Liver (tissue), 9 donors: ENCODE data around the gene NXN. TPM values are rescaled to one million over a fixed set of nuclear protein-coding genes. Genes with fewer than 3 reads are reported as not detected.

Experiments
- DNase-seq: peaks from one replicate; pipeline ENCODE4 v3.0.0-alpha.2; 2017; ENCODE audit warnings: low spot score
- H3K27ac ChIP-seq, 2 donors: one replicate each; pipeline ENCODE4 v1.7.0; 2013; ENCODE audit warnings: inconsistent platforms in 2 of 2, low read length in 2 of 2, control low read depth in 1 of 2, low read depth in 1 of 2, mild to moderate bottlenecking in 1 of 2
- H3K27me3 ChIP-seq, 4 donors: one replicate each; pipeline versions ENCODE4 v1.6.1 to v1.7.0; 2013; ENCODE audit warnings: low read length in 3 of 4, inconsistent platforms in 1 of 4, mild to moderate bottlenecking in 1 of 4, moderate library complexity in 1 of 4; ENCODE audit not compliant: control insufficient read depth in 4 of 4, insufficient read depth in 4 of 4
- H3K36me3 ChIP-seq, 4 donors: one replicate each; pipeline versions ENCODE4 v1.6.1 to v1.7.0; 2013; ENCODE audit warnings: low read length in 3 of 4, mild to moderate bottlenecking in 3 of 4, low read depth in 1 of 4, moderate library complexity in 1 of 4; ENCODE audit not compliant: control insufficient read depth in 4 of 4, insufficient read depth in 3 of 4
- H3K4me1 ChIP-seq, 4 donors: one replicate each; pipeline versions ENCODE4 v1.6.1 to v1.7.0; 2013; ENCODE audit warnings: low read length in 3 of 4, mild to moderate bottlenecking in 3 of 4, moderate library complexity in 1 of 4; ENCODE audit not compliant: control insufficient read depth in 4 of 4, insufficient read depth in 4 of 4
- H3K4me3 ChIP-seq, 3 donors: one replicate each; pipeline versions ENCODE4 v1.6.1 to v1.7.0; 2013; ENCODE audit warnings: low read length in 3 of 3, control low read depth in 1 of 3, low read depth in 1 of 3, mild to moderate bottlenecking in 1 of 3
- H3K9ac ChIP-seq, 2 donors: one replicate each; pipeline ENCODE4 v1.7.0; 2013; ENCODE audit warnings: low read length in 2 of 2, mild to moderate bottlenecking in 2 of 2, moderate library complexity in 2 of 2, control low read depth in 1 of 2, low read depth in 1 of 2
- H3K9me3 ChIP-seq, 4 donors: one replicate each; pipeline versions ENCODE4 v1.6.1 to v1.7.0; 2013; ENCODE audit warnings: low read length in 3 of 4; ENCODE audit not compliant: control insufficient read depth in 4 of 4
- ATF3 ChIP-seq: IDR thresholded peaks from 2 replicates; pipeline ENCODE4 v1.6.1; 2016; ENCODE audit warnings: antibody characterized with exemption
- EGR1 ChIP-seq, 2 donors: IDR thresholded peaks; 2 replicates each; pipeline ENCODE4 v1.6.1; 2016 to 2018; ENCODE audit warnings: antibody characterized with exemption in 2 of 2, low read depth in 2 of 2
- FOXA1 ChIP-seq: IDR thresholded peaks from 2 replicates; pipeline ENCODE4 v1.6.1; 2016; ENCODE audit warnings: antibody characterized with exemption
- FOXA2 ChIP-seq: IDR thresholded peaks from 2 replicates; pipeline ENCODE4 v1.6.1; 2016; ENCODE audit warnings: antibody characterized with exemption
- GABPA ChIP-seq, 2 donors: IDR thresholded peaks in 1 of 2; conservative IDR thresholded peaks in 1 of 2; 2 replicates each; pipeline ENCODE4 v1.6.1; 2016; ENCODE audit warnings: antibody characterized with exemption in 2 of 2, mild to moderate bottlenecking in 1 of 2, moderate library complexity in 1 of 2
- HNF4A ChIP-seq, 2 donors: conservative IDR thresholded peaks; 2 replicates each; pipeline ENCODE4 v1.6.1; 2016; ENCODE audit warnings: antibody characterized with exemption in 2 of 2, mild to moderate bottlenecking in 2 of 2
- HNF4G ChIP-seq: IDR thresholded peaks from 2 replicates; pipeline ENCODE4 v1.6.1; 2016; ENCODE audit warnings: antibody characterized with exemption
- JUND ChIP-seq, 2 donors: IDR thresholded peaks; 2 replicates each; pipeline ENCODE4 v1.6.1; 2016; ENCODE audit warnings: antibody characterized with exemption in 2 of 2
- MAX ChIP-seq: IDR thresholded peaks from 2 replicates; pipeline ENCODE4 v1.6.1; 2016; ENCODE audit warnings: antibody characterized with exemption
- NR2F2 ChIP-seq: IDR thresholded peaks from 2 replicates; pipeline ENCODE4 v1.6.1; 2016; ENCODE audit warnings: antibody characterized with exemption
- RXRA ChIP-seq, 2 donors: IDR thresholded peaks; 2 replicates each; pipeline ENCODE4 v1.6.1; 2017 to 2018; ENCODE audit warnings: antibody characterized with exemption in 2 of 2, mild to moderate bottlenecking in 1 of 2
- SP1 ChIP-seq: IDR thresholded peaks from 2 replicates; pipeline ENCODE4 v1.6.1; 2018; ENCODE audit warnings: antibody characterized with exemption, mild to moderate bottlenecking
- TAF1 ChIP-seq: conservative IDR thresholded peaks from 2 replicates; pipeline ENCODE4 v1.6.1; 2016; ENCODE audit warnings: antibody characterized with exemption, mild to moderate bottlenecking
- YY1 ChIP-seq: IDR thresholded peaks from 2 replicates; pipeline ENCODE4 v1.6.1; 2016; ENCODE audit warnings: antibody characterized with exemption, mild to moderate bottlenecking
- ZBTB33 ChIP-seq: IDR thresholded peaks from 2 replicates; pipeline ENCODE4 v1.6.1; 2016; ENCODE audit warnings: antibody characterized with exemption
- WGBS: extraction: QIAGEN DNeasy Blood & Tissue Kit; methylation state at CpG from one replicate; pipeline ENCODE4 v1.1.7; 2013; 5-methylcytosine and 5-hydroxymethylcytosine counted together
- polyA plus RNA-seq, 2 donors: library from polyadenylated mRNA; stranded (reverse) in 1 of 2; unstranded in 1 of 2; fragments of 200-250 nt in 1 of 2; fragments of >200 nt in 1 of 2; fragmentation: Nextera tagmentation in 1 of 2; extraction: Ambion mirVana in 1 of 2; gene quantifications; one replicate each; pipeline versions ENCODE4 v1.2.1 to v1.2.3, GENCODE V29; 2013 to 2015
- total RNA-seq, 2 donors: library from RNA; depleted of rRNA; stranded (reverse); fragments of >200 nt; gene quantifications; one replicate each; pipeline ENCODE4 v1.2.3, GENCODE V29; 2014
- TF ChIP-seq, protein P1 (sequence below): IDR thresholded peaks from 2 replicates; pipeline ENCODE4 v1.6.1; 2016; ENCODE audit warnings: antibody characterized with exemption, mild to moderate bottlenecking
- donor health status: healthy.
- donor health status: healthy.
- donor health status: healthy.
- donor health status: healthy.
- donor health status: healthy.

NXN gene
- total and polyA plus RNA-seq, 4 donors = 2.3 to 4.5 (median 3.3) TPM

DNA sequence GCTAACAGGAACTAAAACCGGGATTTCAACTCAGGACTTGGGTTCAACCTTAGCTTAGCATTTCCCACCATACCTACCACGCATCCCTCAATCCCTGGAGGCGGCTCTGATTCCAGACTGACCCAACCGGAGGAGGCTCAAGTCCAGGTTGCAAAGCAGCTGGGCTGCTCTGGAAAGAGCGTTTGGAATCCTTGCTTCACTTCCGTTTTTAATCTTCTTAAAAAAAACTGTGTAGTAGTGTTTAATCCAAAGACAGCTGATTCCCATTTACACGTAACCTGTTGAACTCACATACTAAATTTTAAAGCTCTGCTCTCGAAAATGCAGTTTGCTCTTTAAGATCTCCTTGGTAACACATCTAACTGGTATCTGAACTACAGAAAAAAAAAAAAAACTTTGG lies 50.0 kb downstream of the NXN start:
- 79% methylated on average over 8 of the region's 8 CpGs for WGBS
- H3K9me3 ChIP-seq = no peaks in the 10 kb centered on the region
- TF ChIP-seq RXRA (IDR thresholded peaks at IDR 0.05) (no peak), HNF4A (conservative IDR thresholded peaks at IDR 0.05) (no peak), ZBTB33 (no peak), MAX (no peak), FOXA2 (no peak), SP1 (no peak), HNF4G (no peak), YY1 (no peak), EGR1 (IDR thresholded peaks at IDR 0.05; ENCODE audit: low read depth in 2 of 2) (no peak), ATF3 (no peak), NR2F2 (no peak)
- no peak for DNase-seq
- H3K4me3 ChIP-seq = no peak overlapping the region
- no peak overlapping the region for H3K9ac ChIP-seq
- peaks cover 0 to 5% (median 2%) of the 10 kb centered on the region in 4 donors for H3K4me1 ChIP-seq
- no peaks in the 10 kb centered on the region for H3K36me3 ChIP-seq
- peaks cover 0 to 2% (median 0%) of the 10 kb centered on the region in 4 donors for H3K27me3 ChIP-seq
- H3K27ac ChIP-seq = no peak overlapping the region

DNA sequence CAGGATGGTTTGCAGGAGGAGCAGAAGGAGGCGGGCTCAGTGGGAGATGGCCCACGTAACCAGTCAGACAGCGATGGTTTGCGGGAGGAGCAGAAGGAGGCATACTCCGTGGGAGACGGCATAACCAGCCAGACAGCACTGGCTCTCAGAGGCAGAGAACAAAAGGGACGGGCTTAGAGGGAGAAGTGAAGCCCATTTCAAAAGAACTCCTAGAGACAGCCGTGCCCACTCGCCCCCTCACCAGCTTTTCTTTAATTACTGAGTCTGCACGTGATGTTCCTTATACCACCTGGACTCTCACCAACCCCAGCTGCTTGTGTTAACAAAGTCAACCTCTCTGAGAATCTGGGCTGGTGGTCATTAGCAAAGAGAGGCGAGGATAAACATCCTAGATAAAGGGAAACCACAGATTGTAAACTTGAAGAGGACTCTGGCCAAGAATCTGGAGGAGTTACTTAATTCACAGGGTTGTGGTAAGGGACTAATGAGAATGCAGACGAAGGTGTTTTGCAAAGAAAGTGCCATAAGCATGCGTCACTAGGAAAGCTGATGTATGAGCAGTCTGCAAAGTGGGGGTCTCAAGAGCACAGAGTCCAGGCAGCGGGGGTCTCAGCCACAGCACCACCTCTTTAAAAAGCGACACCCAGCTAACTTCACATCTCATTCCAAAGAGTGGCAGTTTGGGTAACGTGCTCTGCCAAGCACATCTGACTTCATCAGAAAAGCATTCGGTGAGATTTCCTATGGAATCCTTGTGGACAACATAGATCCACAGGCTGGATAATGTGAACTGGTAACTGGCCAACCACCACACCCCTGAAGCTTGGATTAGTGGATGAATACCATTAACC lies 51.7 kb downstream of the NXN start:
- peaks cover 0 to 2% (median 0%) of the 10 kb centered on the region in 4 donors for H3K27me3 ChIP-seq
- H3K36me3 ChIP-seq = no peaks in the 10 kb centered on the region
- no peaks in the 10 kb centered on the region for H3K9me3 ChIP-seq
- peaks cover 0 to 5% (median 0%) of the 10 kb centered on the region in 4 donors for H3K4me1 ChIP-seq
- no peak for DNase-seq
- H3K27ac ChIP-seq = no peak overlapping the region
- no peak for TF ChIP-seq MAX
- no peak for TF ChIP-seq HNF4G
- no peak for TF ChIP-seq RXRA (IDR thresholded peaks at IDR 0.05)
- no peak for TF ChIP-seq JUND (IDR thresholded peaks at IDR 0.05)
- TF ChIP-seq ZBTB33 = no peak
- TF ChIP-seq EGR1 (IDR thresholded peaks at IDR 0.05; ENCODE audit: low read depth in 2 of 2) = no peak
- TF ChIP-seq YY1 = no peak
- no peak for TF ChIP-seq FOXA1
- no peak for TF ChIP-seq NR2F2
- TF ChIP-seq GABPA (IDR thresholded peaks at IDR 0.05 in 1 of 2, conservative IDR thresholded peaks at IDR 0.05 in 1 of 2) = no peak
- TF ChIP-seq, protein P1, sequence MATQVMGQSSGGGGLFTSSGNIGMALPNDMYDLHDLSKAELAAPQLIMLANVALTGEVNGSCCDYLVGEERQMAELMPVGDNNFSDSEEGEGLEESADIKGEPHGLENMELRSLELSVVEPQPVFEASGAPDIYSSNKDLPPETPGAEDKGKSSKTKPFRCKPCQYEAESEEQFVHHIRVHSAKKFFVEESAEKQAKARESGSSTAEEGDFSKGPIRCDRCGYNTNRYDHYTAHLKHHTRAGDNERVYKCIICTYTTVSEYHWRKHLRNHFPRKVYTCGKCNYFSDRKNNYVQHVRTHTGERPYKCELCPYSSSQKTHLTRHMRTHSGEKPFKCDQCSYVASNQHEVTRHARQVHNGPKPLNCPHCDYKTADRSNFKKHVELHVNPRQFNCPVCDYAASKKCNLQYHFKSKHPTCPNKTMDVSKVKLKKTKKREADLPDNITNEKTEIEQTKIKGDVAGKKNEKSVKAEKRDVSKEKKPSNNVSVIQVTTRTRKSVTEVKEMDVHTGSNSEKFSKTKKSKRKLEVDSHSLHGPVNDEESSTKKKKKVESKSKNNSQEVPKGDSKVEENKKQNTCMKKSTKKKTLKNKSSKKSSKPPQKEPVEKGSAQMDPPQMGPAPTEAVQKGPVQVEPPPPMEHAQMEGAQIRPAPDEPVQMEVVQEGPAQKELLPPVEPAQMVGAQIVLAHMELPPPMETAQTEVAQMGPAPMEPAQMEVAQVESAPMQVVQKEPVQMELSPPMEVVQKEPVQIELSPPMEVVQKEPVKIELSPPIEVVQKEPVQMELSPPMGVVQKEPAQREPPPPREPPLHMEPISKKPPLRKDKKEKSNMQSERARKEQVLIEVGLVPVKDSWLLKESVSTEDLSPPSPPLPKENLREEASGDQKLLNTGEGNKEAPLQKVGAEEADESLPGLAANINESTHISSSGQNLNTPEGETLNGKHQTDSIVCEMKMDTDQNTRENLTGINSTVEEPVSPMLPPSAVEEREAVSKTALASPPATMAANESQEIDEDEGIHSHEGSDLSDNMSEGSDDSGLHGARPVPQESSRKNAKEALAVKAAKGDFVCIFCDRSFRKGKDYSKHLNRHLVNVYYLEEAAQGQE = no peak
- TF ChIP-seq FOXA2 = no peak
- no peak for TF ChIP-seq SP1
- no peak for TF ChIP-seq TAF1
- H3K9ac ChIP-seq = no peak overlapping the region
- H3K4me3 ChIP-seq = no peak overlapping the region
- WGBS = 73% methylated on average over 17 of the region's 17 CpGs
